ENCODE measurements around the gene ZSCAN12.

- TF ChIP-seq CTCF (IDR thresholded peaks at IDR 0.05; ENCODE audit: poor library complexity, severe bottlenecking) (no peak), TAF1 (IDR thresholded peaks at IDR 0.05; ENCODE audit: low read depth) (no peak), POLR2AphosphoS5 (IDR thresholded peaks at IDR 0.05) (no peak), EZH2 (IDR thresholded peaks at IDR 0.05; ENCODE audit: borderline replicate concordance, insufficient read depth, low read length, poor library complexity, severe bottlenecking) (no peak), REST (IDR thresholded peaks at IDR 0.05; ENCODE audit: borderline replicate concordance) (no peak), EP300 (conservative IDR thresholded peaks at IDR 0.05; ENCODE audit: poor library complexity, severe bottlenecking) (no peak)
Measured at GRCh38 chr6:28353981-28354676, 45.4 kb downstream of the ZSCAN12 start.

All from neural cell (in vitro differentiated cells).